HG03558 (cell line): ENCODE measurements around the gene SHB.
"Not testable (repeated sequence)": the region's sequence is repeated elsewhere in the genome, so short reads cannot be mapped to it uniquely, and the experiment has no call there.

Experiments used
- ATAC-seq: cut with Tn5 transposase; IDR thresholded peaks from one replicate; pipeline ENCODE4 v1.9.1; 2021; ENCODE audit warnings: moderate number of reproducible peaks; ENCODE audit not compliant: unreplicated experiment; ENCODE audit errors: extremely low read depth

SHB gene

DNA sequence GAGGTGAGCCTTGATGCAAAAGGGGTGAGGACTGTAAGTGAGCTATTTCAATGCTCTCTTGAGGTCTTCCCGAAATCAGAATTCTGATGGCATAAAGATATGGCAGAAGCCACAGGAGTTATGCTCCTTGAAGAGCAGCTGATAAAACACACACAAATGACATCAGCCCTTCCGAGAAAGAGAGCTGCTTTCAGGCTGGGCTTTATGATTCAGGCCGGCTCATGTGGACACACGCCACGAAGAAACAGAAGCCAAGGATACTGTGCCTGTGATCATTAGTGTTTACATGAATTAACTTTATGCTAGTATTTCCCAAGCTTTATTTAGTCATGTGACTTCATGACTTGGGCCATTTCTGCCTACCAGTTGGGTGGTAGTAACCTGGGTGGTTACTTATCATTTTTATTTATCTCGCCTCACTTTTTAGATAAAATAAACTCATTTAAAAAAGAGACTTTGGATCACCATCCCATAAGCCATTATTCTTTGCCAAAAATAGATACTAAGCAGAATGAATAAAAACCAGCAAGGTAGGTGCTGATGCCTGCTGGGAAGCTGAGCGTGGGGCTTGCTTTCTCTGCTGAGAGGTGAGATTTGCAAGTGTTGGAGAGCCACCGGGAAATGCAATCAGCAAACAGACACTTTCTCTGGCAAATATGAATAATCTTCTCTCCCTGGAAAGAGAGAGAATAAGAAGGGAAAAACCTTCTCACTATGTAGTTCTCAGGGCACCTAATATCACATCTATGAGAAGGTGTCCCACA, 92.1 kb downstream of the SHB start:
- ATAC-seq, result no peak

DNA sequence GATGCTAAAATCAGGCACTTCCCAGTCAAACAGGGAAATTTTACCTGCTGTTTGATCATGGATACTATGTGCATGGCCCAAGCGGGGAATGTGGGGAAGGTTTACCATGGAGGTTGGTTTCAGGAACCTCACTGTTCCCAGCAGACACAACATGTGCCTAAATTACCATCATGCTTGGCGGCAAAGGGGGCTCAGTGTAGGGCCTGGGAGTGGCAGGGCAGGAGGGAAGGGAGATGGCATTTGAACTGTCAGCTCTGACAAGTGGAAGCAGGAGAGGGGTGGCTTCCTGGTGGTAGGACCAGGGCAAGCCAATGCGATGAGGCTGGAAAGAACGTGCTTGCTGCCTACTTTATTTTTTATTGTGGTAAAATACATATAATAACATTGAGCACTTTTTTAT, 93.4 kb downstream of the SHB start:
- no peak for ATAC-seq

DNA sequence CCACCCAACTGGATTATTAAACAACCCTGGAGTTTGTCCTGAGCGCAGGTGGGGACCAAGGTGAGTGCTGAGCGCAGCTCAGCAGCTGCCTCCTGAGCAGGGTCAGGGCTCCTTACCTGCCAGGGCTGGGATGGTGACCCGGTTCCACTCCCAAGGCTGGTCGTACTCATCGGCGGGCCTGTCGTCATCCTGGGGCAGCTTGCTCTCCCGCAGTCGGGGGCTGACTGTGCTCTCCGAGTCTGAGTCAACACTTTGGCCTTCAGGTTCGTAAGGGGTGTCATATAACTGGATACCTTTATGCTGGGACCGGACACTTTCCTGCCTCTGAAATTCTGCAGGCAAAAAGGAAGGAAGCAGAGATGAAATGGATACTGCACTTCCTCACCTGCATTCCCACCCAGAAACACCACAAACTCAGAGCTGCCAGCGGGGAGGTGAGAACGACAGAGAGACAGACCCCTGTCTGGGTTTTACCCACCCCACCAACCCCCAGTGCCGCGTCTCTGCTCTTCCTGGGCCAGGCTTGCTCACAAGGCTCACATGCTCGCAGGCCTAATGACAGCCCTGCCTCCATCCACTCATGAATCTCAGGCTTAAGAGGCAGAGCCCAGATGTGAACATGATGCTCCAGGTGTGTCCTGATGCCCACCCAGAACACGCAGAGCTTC, 94.4 kb downstream of the SHB start:
- ATAC-seq, result no peak

DNA sequence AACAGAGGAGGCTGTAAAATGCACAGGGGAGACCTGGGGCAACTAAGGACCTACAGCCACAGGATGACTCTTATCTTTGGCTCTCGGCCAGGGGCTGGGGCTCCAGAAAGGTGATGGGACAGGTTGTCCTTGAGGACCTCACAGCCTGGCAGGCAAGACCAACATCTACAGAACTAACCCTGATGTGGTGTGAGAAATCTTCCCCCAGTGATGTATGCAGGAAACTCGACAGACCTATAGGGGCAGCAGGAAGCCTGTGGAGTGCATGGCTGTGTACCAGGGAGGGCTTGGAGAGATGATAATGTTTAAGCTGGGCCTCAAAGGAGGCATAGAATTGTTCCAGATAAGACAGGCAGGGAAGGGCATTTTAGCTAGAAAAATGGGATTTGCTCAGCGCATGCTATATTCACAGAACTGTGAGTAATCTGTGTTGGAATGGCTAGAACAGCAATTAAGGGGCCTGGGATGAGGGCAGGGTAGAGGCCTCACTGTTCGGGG, 96.6 kb downstream of the SHB start:
- no peak for ATAC-seq

DNA sequence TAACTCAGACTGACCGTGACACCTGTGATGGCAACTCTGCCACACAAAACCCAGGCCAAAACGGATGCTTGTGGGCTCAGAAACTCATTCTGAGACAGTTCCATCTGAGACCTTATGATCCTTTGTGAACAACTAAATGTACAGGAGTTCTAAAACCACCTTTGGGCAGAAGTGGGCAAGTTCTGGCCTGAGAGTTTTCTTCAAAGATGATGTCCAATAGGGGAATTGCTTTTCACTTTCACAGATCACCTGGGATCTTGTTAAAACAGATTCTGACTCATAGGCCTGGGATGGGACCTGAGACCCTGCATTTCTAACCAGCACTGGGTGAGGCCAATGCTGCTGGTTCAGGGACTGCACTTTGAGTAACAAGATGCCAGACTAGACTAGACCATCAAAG, 97.3 kb downstream of the SHB start:
- ATAC-seq, result no peak

DNA sequence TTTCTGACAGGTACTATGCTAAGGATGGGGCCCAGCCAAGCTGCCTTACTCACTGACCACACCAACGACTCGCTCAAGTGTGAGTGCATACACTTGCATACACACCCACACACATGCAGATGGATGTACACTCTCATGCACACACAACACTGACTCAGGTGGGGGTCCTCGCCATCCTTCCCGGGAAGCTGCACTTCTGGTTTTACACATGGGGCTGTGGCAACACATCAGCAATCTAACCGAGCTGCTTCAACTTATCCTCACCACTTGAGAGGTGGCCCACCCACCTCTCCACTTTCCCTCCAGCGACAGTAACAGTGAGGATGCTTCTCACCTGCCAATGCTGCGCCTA, 97.9 kb downstream of the SHB start:
- no peak for ATAC-seq

DNA sequence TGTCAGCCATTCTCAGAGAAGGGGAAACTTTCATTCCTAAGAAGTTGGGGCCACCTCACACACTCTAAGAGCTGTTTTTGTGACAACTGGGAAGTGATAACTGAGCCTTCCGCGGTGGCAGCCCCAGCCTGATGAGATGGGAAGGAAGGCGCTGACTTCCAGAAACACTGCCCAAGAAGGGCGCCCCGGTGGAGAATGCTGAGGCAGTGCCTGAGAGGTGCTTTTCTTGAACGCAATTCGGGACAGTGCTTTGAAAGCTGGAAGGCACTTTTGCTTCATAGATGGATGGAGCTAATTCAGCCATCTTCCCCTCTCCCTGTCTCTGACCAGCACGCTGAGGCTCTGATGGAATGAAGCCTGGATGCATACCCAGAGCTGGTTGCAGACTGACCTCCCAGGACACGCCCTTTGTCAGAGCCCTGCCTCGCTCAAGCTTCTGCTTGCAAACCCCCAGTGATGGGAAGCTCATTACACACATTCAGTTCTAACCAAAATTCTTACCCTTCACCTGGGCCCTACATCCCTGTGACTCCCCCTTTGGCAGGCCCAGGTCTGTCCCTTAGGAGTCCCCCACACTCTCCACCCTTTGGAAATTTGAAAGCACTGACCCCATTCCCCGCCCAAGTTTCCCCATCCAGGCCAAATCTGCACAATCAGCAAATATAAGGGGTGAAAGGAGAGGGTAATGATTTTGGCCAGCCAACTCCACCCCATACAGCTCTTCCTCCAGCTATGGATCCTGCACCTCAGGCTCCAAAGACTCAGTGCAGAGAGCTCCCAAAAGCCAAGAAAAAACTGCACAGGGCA, 98.5 kb downstream of the SHB start:
- no peak for ATAC-seq

DNA sequence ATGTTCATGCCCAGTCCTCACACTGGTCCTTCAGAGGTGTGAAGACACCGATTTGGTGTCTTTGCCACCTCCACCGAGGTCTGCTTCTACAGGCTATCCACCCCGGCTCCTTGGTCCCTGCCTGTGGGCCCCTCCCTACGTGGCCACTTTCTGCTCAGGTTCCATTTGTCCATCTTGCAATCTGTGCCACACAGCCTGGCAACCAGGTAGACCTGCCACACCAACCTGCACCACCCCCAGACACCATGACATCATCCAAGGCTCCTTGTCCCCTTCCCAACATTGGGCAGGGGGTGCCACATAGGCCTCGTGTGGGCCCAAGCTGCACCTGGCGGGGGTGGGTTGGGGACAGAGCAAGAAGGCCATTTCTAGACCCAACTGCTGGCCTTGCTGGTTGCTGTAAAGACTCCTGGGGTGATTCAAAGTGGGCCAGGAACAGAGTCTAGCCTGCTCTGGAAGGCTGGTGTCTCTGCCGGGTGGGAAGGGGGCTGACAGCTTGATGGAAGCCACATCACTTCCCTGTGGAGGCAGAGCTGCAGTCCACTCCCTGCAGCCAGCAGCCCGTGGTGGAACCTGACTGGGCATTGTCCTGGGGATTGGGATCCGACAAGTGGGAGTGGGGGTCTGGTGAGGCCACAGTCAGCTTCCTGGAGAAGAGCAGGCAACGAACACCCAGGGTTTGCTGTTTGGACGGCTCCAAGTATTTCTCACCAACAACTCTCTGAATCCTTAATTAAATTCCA, 99.3 kb downstream of the SHB start:
- ATAC-seq, result no peak

DNA sequence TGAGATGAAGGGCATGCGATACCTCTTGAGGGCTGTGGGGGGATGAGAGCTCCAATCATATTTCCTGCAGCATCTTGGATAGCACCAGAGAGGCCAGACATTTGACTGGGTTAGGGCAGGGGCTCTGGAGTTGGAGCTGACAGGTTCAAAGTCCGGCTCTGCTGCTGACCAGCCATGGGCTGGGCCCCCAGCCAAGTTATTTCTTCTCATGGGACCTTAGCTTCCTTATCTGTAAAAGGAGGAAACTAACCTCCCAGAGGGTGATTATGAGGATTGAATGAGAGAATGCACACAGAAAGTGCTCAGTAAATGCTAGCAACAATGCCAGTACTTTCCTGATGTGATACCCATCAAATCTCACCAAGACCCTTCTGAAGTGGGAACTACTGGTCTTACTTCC, 99.9 kb downstream of the SHB start:
- no peak for ATAC-seq

DNA sequence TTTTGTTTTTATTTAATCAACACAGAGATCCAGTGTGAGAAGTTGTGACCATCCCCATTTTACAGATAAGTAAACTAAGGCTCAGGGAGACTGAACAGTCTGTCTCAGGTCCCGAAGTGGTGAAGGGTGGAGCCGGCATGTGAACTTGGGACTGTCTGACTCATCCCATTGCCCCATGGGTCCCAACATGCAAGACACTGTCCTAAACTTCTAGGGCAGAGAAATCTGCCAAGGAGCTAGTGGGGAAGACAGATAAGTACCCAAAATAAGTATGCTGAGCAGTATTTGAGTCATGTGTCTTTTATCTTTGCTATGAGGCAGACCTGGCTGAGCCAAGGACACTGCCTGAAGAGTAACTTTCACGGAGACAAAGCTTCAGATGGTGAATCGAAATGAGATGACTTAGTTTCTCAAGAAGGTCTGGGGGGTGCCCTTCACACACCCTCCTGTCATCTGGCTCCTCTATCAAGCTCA, 100.8 kb downstream of the SHB start:
- no peak for ATAC-seq

DNA sequence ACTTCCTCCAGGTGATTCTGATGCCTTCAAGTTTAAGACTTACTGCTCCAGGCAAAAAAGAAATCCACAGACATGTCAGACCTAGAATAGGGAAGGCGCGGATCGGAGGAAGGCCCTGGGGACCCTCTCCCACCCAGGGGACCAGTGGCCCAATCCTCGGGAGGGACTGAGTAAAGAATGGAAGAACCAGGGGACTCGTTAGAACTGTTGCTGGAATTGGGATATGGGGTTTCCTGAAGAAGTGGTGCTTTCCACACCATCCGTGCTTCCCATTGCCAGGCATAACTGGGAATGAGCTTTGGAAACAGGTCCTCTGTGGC, 101.3 kb downstream of the SHB start:
- no peak for ATAC-seq

DNA sequence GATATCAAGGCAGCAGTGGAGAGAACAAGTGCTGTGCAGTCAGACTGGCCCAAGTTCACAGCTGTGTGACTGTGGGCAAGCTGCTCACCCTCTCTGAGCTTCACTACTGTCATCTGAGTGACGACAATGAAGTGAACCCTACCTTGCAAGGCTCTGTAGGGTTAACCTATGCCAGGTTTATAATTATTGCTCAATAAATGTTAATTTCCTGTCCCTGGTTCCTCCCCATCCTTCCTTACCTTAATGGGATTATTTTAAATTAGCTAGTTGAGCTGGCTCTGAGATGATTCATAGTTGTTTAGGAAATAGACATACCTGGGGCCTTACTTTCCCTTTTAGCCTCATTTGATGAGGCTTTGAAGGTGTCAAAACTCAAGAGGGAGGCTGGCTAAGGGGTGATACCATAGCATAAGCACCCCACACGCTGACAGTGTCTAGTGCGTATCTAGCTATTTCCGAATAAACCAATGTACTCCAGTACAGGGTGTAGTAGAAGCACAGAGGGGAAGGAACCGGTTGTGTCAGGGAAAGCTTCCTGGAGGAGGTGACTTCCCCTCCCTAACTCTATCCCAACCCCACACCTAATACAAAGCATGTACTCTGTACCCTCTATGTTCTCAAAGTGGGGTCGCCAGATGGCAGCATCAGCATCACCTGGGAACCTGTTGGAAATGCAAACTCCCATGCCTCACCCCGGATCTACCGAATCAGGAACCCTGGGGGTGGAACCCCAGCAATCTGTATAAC, 101.8 kb downstream of the SHB start:
- ATAC-seq, result no peak

DNA sequence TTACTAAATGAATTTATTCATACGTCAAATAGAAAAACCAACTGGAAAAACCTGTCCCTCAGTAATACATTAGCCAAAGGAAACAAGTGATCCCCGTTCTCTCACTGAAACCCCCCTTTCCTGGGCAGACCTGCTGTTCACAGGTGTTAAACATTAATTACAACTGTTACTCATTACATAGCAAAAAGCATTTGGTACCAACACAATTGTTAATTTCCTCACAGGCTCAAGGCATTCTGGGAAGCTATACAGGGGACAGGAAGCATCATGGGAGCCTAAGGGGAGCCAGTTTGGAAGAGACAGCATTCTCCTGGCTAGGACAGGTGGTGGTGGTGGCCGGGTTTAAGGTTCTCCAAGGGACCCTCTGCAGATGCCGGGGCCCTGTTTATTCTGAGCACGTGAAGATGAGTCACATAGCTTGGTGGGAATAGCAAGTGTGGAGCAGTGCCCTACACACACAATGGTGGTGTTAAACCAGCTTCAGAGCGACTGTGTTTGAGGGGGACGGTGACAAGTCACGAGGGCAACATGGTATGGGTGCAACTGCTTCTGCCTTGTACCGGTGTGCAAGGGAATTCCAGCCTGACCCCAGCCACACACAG, 102.5 kb downstream of the SHB start:
- no peak for ATAC-seq

DNA sequence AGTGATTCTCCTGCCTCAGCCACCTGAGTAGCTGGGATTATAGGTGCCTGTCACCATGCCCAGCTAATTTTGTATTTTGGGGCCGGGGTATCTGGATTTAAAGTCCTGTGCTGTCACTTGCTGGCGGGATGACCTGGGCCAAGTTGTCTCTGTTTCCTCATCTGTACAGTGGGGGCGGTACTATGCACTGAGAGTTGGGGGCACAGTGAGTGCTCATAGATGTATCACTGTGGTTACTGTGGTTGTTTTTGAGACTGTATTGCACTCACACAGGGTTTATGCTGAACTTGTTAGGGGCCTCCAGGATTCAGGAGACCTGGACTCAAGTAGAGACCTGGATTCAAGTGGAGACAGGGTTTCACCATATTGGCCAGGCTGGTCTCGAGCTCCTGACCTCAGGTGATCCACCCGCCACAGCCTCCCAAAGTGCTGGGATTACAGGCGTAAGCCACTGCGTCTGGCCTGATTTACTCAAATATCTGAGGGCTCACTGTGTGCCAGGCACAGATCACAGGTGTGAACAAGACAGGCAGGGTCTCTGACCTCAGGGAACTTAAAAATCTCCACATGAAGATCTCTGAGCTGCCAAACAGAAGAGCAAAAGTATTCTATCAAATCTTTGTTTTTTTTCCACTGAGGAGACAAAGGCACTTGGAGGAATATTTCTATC, 103.2 kb downstream of the SHB start:
- not testable (repeated sequence) for ATAC-seq

DNA sequence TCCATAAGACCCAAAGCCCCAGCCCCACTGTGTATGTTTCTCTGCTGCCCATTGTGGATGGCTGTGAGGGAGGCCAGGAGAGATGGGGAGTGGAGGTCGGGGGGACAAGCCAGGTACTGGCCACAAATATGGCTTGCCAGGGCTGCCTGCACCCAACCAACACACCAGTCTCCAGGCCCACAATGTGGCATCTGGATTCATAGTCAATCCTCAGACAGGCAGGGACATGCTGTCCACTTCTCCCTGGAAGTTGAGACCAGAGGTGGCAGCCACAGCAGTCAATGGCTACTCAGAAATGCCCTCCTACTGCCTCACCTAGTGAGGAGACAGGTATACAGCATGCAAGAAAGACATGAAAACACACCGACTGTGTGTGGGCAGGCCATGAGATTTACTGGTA, 103.9 kb downstream of the SHB start:
- no peak for ATAC-seq

DNA sequence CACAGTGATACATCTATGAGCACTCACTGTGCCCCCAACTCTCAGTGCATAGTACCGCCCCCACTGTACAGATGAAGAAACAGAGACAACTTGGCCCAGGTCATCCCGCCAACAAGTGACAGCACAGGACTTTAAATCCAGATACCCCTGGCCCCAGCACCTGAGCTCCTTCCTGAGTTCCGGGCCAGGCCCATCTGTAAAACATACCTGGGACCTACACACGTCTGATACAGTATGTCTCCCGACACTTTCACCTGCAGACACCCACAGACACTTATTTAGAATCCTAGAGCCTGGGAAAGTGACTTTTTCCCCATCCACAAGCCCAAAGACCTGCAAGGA, 104.3 kb downstream of the SHB start:
- ATAC-seq, result no peak

DNA sequence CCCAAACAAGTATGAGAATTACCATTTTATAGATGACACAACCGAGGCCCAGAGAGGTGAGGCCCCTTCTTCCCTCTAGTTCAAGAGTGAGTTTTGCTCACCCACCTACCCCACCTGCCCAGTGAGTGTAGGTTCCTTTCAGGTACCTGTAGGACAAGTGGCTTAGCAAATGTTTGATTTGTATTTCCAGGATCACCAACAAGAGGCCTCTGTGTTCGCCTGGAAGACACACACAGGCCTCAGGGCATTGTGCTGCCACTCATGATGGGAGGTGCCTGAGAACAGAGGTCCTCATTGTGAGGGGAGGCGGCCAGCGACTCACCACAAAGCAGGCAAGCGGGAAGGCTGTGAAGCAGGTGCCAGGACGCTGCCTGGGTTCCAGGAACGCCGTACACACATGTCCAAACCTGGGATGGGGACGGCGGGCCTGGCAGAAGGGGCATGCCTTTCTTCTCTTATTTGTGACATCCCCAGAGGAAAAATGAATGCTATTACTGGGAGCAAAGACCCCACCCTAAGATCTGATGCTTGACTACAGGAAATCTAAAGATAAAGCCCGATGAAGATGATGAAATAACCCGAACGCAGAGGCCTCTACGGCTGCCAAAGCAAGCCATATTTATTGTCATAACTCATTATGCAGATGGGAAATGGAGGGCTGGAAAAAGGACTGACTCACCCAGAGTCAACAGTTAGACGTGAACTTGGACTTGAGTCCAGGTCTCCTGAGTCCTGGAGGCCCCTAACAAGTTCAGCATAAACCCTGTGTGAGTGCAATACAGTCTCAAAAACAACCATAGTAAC, 104.9 kb downstream of the SHB start:
- no peak for ATAC-seq

DNA sequence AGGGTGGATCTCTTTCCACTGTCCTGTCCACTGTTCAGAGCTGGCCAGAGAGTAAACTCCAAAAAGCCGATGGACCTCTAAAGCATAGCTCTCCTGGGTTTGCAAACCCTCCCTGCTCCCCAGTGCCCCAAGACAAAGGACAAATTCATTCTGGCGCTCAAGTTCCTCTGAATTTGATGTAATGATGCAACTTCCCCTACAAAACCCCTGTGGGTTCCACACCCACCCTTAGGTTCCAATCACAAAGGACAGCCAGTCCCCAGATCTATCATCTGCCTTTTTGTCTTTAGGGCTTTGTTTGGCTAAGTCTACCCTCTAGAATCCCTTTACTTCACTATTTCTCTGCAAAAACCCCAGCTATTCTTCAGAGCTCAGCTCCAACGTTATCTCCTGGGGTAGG, 107.7 kb downstream of the SHB start:
- no peak for ATAC-seq
